ENCODE measurements around the gene BRMS1.

- TF ChIP-seq POLR2A (IDR thresholded peaks at IDR 0.05; ENCODE audit: extremely low read depth, insufficient read length): no peak
- TF ChIP-seq, protein P1, sequence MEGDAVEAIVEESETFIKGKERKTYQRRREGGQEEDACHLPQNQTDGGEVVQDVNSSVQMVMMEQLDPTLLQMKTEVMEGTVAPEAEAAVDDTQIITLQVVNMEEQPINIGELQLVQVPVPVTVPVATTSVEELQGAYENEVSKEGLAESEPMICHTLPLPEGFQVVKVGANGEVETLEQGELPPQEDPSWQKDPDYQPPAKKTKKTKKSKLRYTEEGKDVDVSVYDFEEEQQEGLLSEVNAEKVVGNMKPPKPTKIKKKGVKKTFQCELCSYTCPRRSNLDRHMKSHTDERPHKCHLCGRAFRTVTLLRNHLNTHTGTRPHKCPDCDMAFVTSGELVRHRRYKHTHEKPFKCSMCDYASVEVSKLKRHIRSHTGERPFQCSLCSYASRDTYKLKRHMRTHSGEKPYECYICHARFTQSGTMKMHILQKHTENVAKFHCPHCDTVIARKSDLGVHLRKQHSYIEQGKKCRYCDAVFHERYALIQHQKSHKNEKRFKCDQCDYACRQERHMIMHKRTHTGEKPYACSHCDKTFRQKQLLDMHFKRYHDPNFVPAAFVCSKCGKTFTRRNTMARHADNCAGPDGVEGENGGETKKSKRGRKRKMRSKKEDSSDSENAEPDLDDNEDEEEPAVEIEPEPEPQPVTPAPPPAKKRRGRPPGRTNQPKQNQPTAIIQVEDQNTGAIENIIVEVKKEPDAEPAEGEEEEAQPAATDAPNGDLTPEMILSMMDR (IDR thresholded peaks at IDR 0.05; ENCODE audit: low read depth, low read length): no peak
- no peak for TF ChIP-seq MAX (IDR thresholded peaks at IDR 0.05; ENCODE audit: low read depth, low read length)
- TF ChIP-seq MYC (IDR thresholded peaks at IDR 0.05; ENCODE audit: low read depth, low read length): no peak
These were observed 20.2 kb downstream of the BRMS1 start for GRCh38 chr11:66324664-66325063.
